H1 (cell line): ENCODE data around the gene CORO2B. TPM values are rescaled to one million over a fixed set of nuclear protein-coding genes. Genes with fewer than 3 reads are reported as not detected.

Experiments used
- POLR2AphosphoS5 ChIP-seq: IDR thresholded peaks from 2 replicates; pipeline ENCODE4 v1.6.1; 2011; ENCODE audit warnings: low read depth, low read length
- RBBP5 ChIP-seq: IDR thresholded peaks from 2 replicates; pipeline ENCODE4 v1.7.1; 2012; ENCODE audit warnings: low read depth, mild to moderate bottlenecking, inconsistent platforms, low read length, moderate library complexity, borderline replicate concordance
- RNF2 ChIP-seq: fragments of 200-900, 300-1000 bp; sonication (generic); IDR thresholded peaks from 2 replicates; pipeline ENCODE4 v1.7.1; 2016; ENCODE audit warnings: borderline replicate concordance, low read depth, mild to moderate bottlenecking, antibody characterized with exemption, low read length; ENCODE audit not compliant: poor library complexity, severe bottlenecking; ENCODE audit errors: missing control alignments
- SIN3A ChIP-seq, 2 experiments: IDR thresholded peaks in 1 of 2; conservative IDR thresholded peaks in 1 of 2; 2 replicates each; pipeline ENCODE4 v1.6.1; 2011 to 2012; ENCODE audit warnings: low read length in 2 of 2, improper control_type of control experiment in 1 of 2, low read depth in 1 of 2, mild to moderate bottlenecking in 1 of 2
- SRF ChIP-seq: IDR thresholded peaks from 2 replicates; pipeline ENCODE4 v1.6.1; 2011; ENCODE audit warnings: mild to moderate bottlenecking, low read depth, low read length, moderate library complexity
- polyA plus RNA-seq, 7 experiments: library from polyadenylated mRNA; depleted of rRNA in 3 of 7; stranded (reverse) in 5 of 7; unstranded in 2 of 7; fragments of >200 nt in 5 of 7; fragments of 200-250 nt in 2 of 7; gene quantifications; 1 replicate in 5 of 7; 2 replicates in 1 of 7; 4 replicates in 1 of 7; pipeline versions ENCODE4 v1.2.1 to v1.2.3, GENCODE V29; 2011 to 2013; ENCODE audit warnings: missing spikeins in 2 of 7, mixed read lengths in 2 of 7
- total RNA-seq: library from RNA; stranded (reverse); fragmentation: NEBNext Ultra II Directional; extraction: Animal tissue kit (Norgen Biotek cat#: 25700); gene quantifications from 2 replicates; pipeline ENCODE4 v1.2.1, GENCODE V29; 2021

CORO2B gene
- total and polyA plus RNA-seq, 2 of the 8 experiments (the other 6 are each of a cell fraction or from before 2014, with no cell fraction given): 3.4 to 6.7 TPM

DNA sequence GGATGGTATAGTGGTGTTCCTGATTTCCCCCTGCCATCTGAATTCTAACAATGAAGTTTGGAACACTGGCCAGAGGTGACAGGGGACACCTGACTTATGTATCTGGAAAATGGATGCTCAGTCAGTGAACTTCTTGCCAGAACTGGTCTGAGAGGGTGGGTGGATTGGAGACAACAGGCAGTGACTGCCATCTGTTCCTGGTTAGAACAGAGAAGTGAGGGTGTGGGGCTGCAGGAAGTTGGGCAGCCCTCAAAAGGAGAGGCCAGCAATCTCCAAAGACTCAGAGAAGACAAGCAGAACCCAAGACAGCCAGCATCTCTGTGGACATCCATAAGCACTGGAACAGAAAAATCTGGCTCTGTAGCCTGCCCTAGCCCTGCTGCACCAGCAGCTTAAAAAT, 191.4 kb downstream of the CORO2B start (continued):
- TF ChIP-seq SRF (no peak), SIN3A (conservative IDR thresholded peaks at IDR 0.05 in 1 of 2, IDR thresholded peaks at IDR 0.05 in 1 of 2; ENCODE audit: low read depth in 1 of 2, low read length in 2 of 2) (no peak), RNF2 (no peak), POLR2AphosphoS5 (no peak), RBBP5 (no peak)
